IPS DF 19.7 (cell line): ENCODE results near the gene BTBD3.

Source experiments
- DNase-seq: peaks from one replicate; pipeline ENCODE4 v3.0.0-alpha.2; 2013; ENCODE audit warnings: low read depth, low spot score

Gene BTBD3

DNA sequence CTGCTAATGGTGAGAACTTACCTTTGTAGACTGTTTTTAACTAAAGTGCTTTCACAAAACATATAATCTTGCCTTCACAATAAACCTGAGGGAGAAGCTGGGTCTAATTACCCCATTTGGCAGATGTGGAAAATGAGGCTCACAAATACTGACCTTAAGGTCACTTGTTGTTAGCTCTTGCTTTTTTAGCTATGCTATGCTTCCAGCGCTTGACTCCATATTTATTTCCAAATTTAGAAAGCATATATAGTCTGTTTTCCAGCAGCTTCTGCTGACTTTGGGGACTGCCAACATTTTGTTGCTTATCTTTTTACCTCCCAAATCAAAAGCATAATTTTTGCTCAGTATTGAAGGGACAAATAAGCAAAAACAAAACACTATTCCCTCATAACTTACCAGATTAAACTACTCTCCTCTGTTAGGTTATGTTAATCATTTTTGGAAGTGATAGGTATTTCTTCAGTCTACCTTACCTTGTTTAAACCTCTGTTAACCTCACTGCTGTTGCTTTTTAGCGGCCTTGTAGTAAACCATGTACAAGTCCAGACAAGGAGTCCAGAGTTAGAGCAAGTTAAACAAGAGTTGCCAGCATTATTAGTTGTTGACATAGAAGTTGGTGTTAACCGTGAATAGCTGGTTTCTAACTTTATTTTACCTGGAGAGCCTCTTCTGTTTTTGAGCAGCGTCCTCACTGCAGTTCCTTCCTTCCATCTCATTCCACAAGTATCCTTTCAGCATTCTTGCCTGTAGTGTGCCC is 4.9 kb upstream of the BTBD3 start:
- DNase-seq, result no peak

DNA sequence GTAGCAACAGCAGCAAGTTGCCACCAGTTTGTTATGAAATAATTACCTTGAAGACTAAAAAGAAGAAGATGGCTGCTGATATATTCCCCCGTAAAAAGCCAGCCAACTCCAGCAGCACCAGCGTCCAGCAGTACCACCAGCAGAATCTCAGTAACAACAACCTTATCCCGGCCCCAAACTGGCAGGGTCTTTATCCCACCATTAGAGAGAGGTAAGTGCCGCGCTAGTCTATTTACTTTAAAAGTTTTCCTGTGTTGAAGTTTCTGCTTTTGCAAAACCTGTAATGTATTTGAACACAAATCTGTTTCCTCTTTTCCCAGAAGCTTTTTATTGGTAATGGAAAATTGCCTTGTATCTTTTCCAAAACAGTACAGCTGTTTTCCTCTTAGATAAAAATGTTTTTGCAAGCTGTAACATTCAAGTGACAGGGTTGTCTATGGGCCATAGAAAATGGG is 725 bp downstream of the BTBD3 start:
- no peak for DNase-seq

DNA sequence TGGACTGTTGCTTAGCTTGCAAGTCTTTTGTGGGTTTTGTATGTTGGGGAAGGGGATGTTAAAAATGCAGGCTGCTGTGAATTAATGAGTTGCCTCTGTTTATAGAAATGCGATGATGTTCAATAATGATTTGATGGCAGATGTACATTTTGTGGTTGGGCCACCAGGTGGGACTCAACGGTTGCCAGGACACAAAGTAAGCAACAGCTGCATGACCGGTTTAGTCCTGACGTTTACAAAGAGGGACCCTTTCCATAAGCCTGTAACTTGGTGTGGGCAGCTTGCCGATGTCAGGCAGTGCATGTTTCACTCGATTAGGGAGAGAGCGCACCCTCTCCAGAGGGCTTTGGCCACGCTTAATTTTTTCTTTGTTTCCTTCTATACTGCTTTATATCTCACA is 1.3 kb downstream of the BTBD3 start:
- DNase-seq, result no peak

DNA sequence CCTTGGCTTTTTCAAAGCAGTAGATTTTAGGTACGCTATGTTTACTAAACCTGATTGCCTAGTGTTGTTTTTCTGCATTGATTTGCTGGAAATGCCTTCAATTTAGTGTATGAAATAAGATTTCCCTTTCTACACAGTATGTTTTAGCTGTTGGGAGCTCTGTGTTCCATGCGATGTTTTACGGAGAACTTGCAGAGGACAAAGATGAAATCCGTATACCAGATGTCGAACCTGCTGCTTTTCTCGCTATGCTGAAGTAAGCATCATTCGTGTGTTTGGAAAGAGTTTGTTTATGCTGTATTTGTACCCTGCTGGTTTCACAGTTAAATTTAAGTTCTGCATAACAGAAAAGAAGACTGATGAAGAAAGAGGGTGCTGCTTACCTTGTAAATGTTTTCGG is 1.9 kb downstream of the BTBD3 start:
- DNase-seq, result no peak

DNA sequence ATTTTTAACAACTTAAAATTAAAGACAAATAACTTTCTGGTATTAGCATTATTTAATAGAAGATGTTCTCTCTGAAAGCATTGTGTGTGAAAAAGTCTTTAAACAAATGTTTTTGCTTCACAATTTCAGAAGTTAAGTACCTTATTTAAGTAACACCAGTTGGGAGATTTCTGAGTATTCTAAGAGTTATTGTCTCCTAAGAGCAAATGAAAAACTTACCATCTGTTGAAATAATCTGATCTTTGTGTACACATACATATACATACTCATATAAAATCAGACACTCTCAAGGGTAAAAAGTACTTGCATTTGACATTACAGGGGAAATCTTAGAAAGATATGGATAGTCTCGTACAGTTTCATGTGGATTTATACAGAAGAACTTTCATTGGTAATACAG is 2.4 kb downstream of the BTBD3 start:
- DNase-seq, result no peak

DNA sequence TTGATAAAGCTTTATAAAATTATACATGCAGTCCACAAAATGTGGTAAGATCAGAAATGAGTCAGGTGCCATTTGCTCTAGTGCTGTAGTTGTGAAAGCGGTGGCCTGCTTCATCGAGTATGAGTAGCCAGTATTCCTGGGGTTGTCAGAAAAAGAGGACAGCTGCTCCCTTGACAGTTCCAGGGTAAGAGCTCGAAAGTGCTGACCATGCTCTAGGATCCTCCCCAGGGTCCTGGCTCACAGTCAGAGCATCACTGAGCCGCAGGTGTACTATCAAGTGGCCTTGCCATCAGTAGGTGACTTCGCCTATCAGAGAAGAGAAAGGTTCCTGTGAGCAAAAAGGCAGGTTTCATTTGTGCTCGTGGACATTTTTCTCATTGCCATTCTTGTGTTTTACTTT is 3.6 kb downstream of the BTBD3 start:
- DNase-seq, result no peak

DNA sequence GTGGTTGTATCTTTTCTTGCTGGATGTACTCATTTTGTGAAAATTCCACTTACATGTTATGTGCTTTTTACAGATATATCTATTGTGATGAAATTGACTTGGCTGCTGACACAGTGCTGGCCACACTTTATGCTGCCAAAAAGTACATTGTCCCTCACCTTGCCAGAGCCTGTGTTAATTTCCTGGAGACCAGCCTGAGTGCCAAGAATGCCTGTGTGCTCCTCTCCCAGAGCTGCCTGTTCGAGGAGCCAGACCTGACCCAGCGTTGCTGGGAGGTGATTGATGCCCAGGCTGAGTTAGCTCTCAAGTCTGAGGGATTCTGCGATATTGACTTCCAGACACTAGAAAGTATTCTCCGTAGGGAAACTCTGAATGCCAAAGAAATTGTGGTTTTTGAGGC is 4.9 kb downstream of the BTBD3 start:
- no peak for DNase-seq

DNA sequence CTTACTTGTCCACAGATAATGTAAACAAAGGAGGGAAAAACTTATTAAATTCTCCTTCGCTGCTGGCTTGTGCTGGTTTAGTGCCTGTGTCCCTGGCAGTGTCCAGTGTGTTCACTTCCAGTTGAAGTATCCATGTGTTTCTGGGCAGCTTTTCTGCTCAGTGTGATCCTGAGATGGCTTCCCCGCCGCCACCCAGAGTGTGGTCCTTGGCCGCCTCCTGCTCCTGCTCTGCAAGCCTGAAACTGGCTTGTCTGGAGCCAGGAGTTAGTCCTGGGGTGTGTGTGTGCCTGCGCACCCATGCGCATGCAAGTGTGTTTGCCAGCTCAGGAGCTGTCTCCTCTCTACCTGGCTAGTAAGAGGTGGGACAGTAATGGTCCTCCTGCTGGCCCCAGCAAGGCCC is 7.2 kb downstream of the BTBD3 start:
- DNase-seq, result no peak

DNA sequence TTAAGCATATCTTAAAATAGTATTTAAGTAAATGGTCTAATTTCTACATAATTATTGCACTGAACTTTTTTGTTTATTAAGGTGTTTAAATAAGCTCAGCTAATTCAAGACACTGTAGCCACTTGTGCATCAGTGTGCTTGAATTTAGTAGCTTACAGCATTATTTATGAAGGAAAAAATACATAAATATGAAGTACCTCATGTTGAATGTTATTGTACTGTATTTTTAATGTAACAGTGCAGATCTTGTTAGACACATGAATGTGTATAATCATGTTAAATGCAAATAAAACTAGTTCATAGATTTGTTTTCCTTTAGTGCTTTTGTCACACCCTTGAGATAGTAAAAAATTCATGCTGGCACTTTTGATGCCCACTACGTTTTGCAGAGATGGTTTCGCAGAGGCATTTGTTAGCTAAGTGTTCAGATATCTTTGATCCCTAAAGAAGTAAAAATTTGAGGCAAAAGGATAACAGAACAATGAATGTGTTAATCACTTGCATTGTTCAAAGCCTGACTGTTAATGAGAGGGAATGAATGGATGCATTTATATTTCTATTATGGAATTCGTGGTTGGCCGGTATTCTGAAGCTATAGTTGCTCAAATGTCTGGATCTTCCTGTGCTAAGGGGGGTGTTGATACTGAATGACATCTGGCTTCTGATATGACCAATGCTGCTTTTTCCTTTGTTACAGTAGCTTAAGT is 8.8 kb downstream of the BTBD3 start:
- DNase-seq, result no peak

DNA sequence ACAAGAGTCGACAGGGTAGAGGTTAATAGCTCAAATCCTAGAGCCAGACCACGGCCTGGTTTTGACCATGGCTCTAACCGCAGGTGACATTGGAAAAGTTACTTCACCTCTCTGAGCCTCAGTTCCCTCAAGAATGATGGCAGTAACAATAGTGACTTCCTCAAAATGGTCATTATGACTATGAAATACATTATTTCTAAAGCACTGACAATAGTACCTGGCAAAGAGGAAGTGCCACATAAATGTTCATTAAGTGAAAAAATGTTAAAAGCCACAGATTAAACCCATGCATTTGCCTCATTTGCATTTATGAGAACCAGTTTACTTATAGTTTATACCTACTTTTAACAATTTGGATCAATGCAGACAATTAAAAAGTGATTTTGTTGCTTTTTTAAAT is 12.3 kb downstream of the BTBD3 start:
- DNase-seq, result no peak

DNA sequence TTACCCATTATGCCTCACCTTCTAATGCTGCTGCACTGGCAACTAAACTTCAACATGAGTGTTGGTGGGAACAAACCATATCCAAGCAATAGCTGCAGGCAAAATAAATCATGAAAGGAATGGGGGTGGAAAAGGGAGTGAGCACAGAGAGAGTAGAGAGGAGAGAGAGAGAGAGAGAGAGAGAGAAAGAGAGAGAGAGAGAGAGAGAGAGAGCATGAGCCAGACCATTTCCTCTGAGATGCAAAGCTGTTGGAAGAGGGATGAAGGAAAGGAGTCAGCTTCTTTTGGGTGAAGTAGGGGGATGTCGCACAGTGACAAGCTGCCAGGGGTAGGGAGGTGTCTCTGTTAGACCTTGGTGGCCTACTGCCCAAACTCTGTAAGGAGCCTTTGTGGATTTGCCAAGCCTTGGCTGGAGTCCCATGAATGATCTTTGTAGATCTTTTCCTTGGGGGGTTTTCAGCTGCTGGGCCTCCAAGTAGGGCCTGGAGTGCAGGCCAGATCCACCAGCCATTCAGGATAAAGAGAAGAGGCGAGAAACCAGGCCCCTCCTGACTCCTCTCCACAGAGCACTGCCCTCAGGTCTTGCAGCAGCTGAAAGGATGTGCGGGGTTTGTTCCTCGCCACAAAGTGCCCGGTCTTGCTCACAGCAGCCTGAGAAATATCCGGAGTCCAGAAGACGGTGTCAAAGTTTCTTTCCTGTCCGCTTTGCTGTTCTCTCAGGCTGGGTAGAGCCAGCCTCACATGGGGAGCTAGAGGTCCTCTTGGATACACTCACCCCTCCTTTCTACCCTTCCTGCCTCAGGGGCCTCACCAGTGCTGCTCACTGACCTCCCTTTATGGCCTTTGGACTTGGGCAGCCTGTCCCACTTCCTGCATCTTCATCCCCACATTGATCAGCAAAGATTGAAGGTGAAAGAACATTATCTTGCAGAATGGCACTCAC is 17.8 kb downstream of the BTBD3 start:
- no peak for DNase-seq

DNA sequence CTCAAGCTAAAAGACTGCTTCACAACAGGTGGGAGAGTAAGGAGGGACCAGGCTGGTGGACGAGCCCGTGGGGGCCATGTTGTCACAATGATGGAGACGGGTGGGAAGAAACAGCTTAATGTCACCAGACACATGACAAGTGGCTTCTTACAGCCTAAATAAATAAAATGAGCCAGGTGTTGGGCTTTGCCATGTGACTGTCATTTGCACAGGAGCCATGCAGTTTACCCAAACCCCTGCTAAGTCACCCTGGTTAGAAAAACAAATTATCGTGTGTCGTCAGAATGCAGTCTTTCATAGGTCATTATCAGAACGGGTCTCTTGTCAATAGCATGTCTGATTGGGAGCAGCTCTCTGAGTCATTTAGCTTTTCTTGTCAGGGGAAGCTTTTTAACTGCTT is 18.5 kb downstream of the BTBD3 start:
- DNase-seq, result no peak

DNA sequence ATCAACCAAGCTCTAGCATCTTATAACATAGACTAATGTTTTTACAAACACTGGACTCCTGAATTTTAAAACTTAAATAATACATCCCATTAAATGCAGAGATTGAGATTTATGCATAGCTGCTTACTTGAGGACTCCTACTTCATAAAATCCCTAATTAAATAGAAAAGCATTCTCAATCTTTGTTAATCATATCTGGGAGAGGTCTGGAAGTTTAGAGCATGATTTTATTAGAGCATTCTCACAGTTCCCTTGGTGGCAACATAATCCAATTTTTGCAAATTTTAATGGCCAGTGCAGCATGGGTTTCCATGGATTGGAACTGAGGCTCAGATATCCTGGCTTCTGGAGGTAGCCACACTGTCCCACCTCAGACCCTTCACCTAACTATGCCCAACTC is 19.5 kb downstream of the BTBD3 start:
- DNase-seq, result no peak

DNA sequence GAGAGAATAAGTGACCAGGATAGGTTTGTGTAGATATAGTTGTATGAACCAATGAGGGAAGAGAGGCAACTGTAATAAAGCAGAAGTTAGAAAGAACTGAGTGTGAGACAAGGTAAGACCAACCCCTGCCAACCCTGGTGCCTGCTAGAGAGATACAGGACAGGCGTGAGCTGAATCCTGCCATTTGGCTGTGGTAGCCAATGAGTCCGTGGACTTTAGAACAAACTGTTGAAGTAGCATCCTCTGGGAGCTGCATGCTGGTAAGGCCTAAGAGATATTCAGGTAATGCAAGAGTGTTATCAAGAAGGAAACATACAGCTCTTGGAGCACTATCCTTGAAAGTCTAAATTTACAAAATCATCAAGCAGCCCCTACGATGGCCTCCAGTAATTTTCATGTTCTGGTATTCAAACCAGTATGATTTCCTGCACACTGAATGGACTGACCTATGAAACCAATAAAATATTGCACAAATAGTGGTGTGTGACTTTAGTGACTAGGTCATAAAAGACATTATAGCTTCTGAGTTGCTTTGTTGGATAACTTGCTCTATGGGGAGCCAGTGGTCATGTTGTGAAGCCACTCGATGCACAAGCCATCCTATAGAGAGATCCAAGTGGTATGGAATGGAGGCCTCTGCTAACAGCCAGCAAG is 24.0 kb downstream of the BTBD3 start:
- DNase-seq, result no peak

DNA sequence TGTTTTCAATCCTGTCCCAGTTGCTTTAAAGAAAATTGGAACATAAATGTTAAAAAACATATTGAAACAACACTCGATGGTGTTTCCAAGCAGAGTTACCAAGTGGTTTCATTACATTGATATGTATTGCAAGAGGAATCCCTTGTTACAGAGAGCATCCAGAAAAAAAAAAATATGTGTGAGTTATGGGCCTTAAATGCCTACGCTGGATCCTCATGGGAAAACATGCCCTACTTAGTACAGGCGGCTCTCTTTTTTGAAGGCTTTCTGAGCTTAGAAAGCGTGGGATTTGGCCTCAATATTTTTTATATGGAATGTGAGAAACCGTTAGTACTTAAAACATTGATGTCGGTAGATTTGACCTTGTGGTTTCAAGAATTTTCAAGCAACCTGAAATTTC is 26.1 kb downstream of the BTBD3 start:
- DNase-seq, result no peak

DNA sequence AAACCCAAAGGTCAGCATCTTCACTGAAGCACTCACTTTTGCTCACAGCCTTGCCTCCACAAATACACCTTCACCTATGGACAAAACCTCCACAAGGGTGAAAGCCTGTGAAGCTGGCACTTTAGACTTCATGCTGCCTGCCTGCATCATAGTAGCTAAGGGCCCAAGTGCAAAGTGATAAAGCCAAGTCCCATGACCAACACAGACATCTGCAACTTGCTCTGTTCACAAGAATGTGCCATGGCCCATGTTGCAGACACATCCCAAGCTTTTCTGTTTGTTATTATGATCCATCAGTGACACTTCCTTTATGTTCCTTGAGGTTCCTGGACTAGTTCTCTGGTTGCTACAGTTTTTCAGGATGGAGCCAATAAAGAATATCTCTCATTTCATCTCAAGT is 31.1 kb downstream of the BTBD3 start:
- no peak for DNase-seq

DNA sequence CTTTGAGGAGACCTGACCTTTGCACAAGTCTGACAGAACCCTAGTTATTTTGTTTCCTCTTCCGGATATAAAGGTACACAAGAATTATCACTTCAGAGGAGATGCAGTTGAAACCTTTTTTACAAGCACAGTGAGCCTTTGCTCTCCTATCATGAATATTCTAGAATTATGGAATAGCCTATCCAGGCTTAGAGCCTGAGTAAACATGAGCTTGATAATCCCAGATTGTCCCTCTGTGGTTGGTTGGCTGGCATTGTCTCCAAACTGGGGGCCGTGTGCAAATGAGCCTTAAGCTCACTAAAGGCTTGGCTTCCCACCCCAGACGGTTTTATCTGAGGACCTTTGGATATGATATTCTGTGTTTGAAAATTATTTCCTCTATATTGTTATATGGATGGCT is 32.0 kb downstream of the BTBD3 start:
- no peak for DNase-seq

DNA sequence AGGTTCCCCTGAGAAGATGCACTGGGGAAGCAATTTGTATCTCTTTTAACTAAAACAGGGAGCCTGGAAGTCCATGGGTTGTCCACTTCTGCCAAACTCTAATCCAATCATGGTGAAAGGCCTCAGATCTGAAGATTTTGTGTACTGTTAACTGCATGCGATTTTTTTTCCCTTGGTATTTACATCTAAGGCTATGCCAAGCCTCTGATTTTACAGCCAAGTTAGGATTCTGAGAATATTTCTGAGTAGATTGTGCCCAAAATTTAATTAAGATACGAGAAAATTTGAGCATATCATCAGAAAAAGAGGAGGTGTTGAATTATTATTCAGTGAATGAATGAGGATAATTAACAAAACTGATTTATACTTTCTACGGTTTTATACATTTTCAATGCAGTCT is 34.0 kb downstream of the BTBD3 start:
- DNase-seq, result no peak

DNA sequence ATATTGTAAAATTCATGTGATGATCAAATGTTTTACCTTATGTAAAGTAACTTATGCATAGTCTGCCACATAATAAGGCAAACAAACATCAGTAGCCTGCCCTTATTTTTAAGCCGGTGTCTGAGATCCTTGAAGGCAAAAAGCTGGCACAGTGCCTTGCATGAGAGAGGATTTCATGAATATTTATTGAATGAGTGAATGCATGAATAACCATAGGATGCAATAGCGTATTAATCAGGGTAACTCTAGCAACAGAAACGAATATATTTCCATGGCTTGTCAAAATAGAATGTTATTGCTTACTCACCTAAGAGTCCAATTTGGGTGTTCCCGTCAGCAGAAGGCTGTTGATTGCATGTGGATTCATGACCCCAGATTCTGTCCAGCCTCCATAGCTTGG is 34.9 kb downstream of the BTBD3 start:
- no peak for DNase-seq

DNA sequence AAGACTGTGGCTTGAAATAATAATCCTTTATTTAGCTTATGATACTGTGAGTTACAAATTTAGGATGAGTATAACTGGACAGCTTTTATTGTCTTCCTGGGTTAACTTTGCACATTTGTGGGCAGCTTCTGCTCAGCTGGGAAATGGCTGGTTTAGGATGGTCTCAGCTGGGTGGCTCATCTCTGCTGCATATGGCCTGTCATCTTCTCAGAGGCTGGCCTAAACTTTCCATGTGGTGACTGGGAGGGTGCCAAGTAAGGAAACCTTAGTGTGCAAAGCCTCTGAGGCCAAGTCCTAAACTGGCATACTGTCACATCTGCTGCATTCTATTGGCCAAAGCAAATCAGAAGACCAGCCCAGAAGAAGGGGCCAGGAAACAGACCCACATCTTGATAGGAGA is 40.2 kb downstream of the BTBD3 start:
- no peak for DNase-seq

DNA sequence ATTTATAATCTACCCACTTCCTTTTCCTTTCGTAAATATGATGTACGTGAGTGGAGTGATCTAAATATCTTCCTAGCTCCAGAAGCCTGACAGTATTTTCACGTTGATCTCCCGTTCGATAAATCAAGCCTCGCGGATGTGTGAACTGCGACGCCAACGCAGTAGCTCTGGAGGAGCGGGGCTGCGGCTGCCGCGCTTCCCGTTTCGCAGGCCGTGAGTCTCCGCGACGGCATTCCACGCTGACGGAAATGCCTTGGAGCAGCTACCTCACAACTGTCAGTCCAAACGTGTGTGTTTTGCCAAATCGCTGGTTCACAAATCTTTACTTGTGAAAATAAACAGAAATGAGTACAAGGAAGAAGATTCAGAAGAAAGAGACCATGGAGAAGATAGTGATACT is 41.2 kb downstream of the BTBD3 start:
- no peak for DNase-seq

DNA sequence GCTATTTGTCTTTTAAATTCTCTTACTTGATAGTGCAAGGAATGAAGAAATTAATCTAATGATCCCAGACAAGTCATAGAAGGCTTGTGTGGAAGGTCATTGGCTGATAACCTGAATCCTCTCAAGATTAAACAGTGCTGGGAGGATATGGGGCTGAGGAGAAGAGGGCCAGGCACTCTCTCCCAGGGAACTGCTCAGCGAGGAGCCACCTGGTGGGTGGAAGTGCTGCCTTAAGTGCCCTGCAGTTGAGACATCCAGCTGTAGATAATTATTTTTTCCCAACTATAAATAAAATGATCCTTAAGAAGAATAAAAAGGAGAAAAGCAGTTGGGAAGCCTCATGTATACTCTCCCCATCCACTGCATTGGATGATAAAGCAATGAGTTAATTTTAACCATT is 47.9 kb downstream of the BTBD3 start:
- DNase-seq, result no peak
